A549 treated with CORT108297 at 1 μM for 4 hours (cell line): ENCODE measurements around the gene IL13RA1. TPM values are rescaled to one million over a fixed set of nuclear protein-coding genes. Genes with fewer than 3 reads are reported as not detected.

ENCODE experiments used
- total RNA-seq: library from RNA; stranded (reverse); fragments of 200-300 nt; extraction: Qiagen RNA extraction; gene quantifications from 5 replicates; pipeline ENCODE4 v1.2.3, GENCODE V29; 2022

The IL13RA1 gene
- 44.5 to 58.2 TPM (median 49.6 TPM) in 5 replicates for total RNA-seq

GRCh38 chrX:118726887-118727685 is at the start of gene IL13RA1:
TSS of gene IL13RA1 (plus strand) at chrX:118727606. CDS start at chrX:118727639, 33 bp downstream.

GRCh38 chrX:118823263-118824172 is 96.1 kb downstream of the IL13RA1 start, which contains the start of gene ZCCHC12:
TSS of gene ZCCHC12 (plus strand) at chrX:118823824. CDS start at chrX:118825245, 1,421 bp downstream.

Other genes starting within 250 kb of the IL13RA1 start
- gene DOCK11, start 231.8 kb upstream of the IL13RA1 start, total RNA-seq, result 5.8 to 8.2 TPM (median 6.5 TPM) in 5 replicates
- gene ZCCHC12, start 96.2 kb downstream of the IL13RA1 start, total RNA-seq, result 0.13 to 0.24 TPM (median 0.20 TPM) in 5 replicates
- 2.9 to 4.3 TPM (median 3.5 TPM) in 5 replicates for gene LONRF3, start 247.0 kb downstream of the IL13RA1 start, total RNA-seq